A673 (cell line): ENCODE measurements around the gene NXPH3. TPM values are rescaled to one million over a fixed set of nuclear protein-coding genes. Genes with fewer than 3 reads are reported as not detected.

Source experiments
- BruUV-seq: library from RNA; stranded (reverse); fragments of 400-500 nt; replicated peaks from 2 replicates; lab custom pipeline; 2021; lab: Mats Ljungman, UMichigan
- CTCF ChIA-PET: fragments of 300-600 bp; sonication (Branson Sonifier 250); formaldehyde crosslinking; loops from one replicate; lab custom pipeline; 2022; ENCODE audit warnings: antibody characterized with exemption; lab: Charles Lee
- POLR2A ChIA-PET: fragments of 300-600 bp; sonication (Branson Sonifier 250); formaldehyde crosslinking; loops from one replicate; lab custom pipeline; 2022; ENCODE audit warnings: antibody characterized with exemption; ENCODE audit not compliant: low non-redundant PET; lab: Charles Lee
- DNase-seq: peaks from one replicate; pipeline ENCODE4 v3.0.0-alpha.2; 2015; ENCODE audit warnings: low spot score
- H3K27ac ChIP-seq: fragments of 200-600 bp; sonication (generic); 2 replicates; pipeline ENCODE4 v1.5.1; 2016; ENCODE audit warnings: mixed run types, low read depth, mild to moderate bottlenecking, mixed read lengths, antibody characterized with exemption, low read length; ENCODE audit not compliant: poor library complexity, severe bottlenecking
- H3K27me3 ChIP-seq: fragments of 200-600 bp; sonication (generic); replicated peaks from 2 replicates; pipeline ENCODE4 v1.6.1; 2017; ENCODE audit warnings: mixed run types, low read depth, mild to moderate bottlenecking, mixed read lengths, antibody characterized with exemption, low read length; ENCODE audit not compliant: insufficient read depth, poor library complexity
- H3K36me3 ChIP-seq: fragments of 200-600 bp; sonication (generic); 2 replicates; pipeline ENCODE4 v1.6.1; 2016; ENCODE audit warnings: mixed run types, mild to moderate bottlenecking, mixed read lengths, antibody characterized with exemption, low read length; ENCODE audit not compliant: insufficient read depth, poor library complexity, severe bottlenecking
- H3K4me1 ChIP-seq: fragments of 200-600 bp; sonication (generic); 2 replicates; pipeline ENCODE4 v1.6.1; 2017; ENCODE audit warnings: mixed run types, mild to moderate bottlenecking, mixed read lengths, antibody characterized with exemption, low read length; ENCODE audit not compliant: insufficient read depth, poor library complexity, severe bottlenecking
- H3K4me3 ChIP-seq: fragments of 200-600 bp; sonication (generic); 2 replicates; pipeline ENCODE4 v1.5.1; 2016; ENCODE audit warnings: low read depth, mixed run types, mild to moderate bottlenecking, mixed read lengths, low read length; ENCODE audit not compliant: poor library complexity, severe bottlenecking
- H3K9me3 ChIP-seq: fragments of 200-600 bp; sonication (generic); 2 replicates; pipeline ENCODE4 v1.6.1; 2016; ENCODE audit warnings: mixed run types, low read depth, mild to moderate bottlenecking, mixed read lengths, antibody characterized with exemption, low read length; ENCODE audit not compliant: poor library complexity, severe bottlenecking
- CTCF ChIP-seq: fragments of 300-800, 200-600 bp; sonication (generic); conservative IDR thresholded peaks from 2 replicates; pipeline ENCODE4 v1.5.1; 2017; ENCODE audit warnings: low read depth, mild to moderate bottlenecking, antibody characterized with exemption, low read length, moderate library complexity, mixed read lengths
- EZH2 ChIP-seq: fragments of 200-600 bp; sonication (generic); IDR thresholded peaks from 2 replicates; pipeline ENCODE4 v1.6.1; 2017; ENCODE audit warnings: borderline replicate concordance, low read depth, mild to moderate bottlenecking, mixed read lengths, antibody characterized with exemption, low read length; ENCODE audit not compliant: poor library complexity, severe bottlenecking
- intact Hi-C: fragments of 100-400 bp; cut with micrococcal nuclease; formaldehyde crosslinking; loops from one replicate; pipeline ENCODE4 v1.10.0; 2022; ENCODE audit not compliant: unreplicated experiment
- total RNA-seq: library from RNA; stranded (reverse); gene quantifications from 2 replicates; pipeline ENCODE4 v1.2.3, GENCODE V29; 2021

NXPH3 gene
- total RNA-seq, 1 experiment from 2014 or later = 0.21 TPM

- POLR2A ChIA-PET = no interaction called here
- no TSS peak for BruUV-seq
Measured at GRCh38 chr17:49570540-49571242, 5.0 kb upstream of the NXPH3 start.

GRCh38 chr17:49571283-49571682 is 4.4 kb upstream of the NXPH3 start:
- no peak for DNase-seq
- CTCF ChIA-PET = interaction anchor here (0.7 to 1.2 kb wide), 5 partner anchors 10 to 425 kb away, joined by 3 to 4 read pairs (median 3); no protein-coding TSS in a partner anchor
- no peak overlapping the region for H3K4me3 ChIP-seq
- no peak overlapping the region for H3K27ac ChIP-seq
- no TSS peak for BruUV-seq
- TF ChIP-seq EZH2 (no peak), CTCF (no peak)
- no peaks in the 10 kb centered on the region for H3K9me3 ChIP-seq
- no peaks in the 10 kb centered on the region for H3K36me3 ChIP-seq
- H3K27me3 ChIP-seq = peaks cover 4% of the 10 kb centered on the region
- intact Hi-C loops = no loop called here
- no peaks in the 10 kb centered on the region for H3K4me1 ChIP-seq
- POLR2A ChIA-PET = no interaction called here

More at GRCh38 chr17:49570540-49571242, 5.0 kb upstream of the NXPH3 start:
- Histone ChIP-seq H3K4me3 (no peak overlapping the region), H3K4me1 (peaks cover 3% of the 10 kb centered on the region), H3K27ac (no peak overlapping the region), H3K9me3 (no peaks in the 10 kb centered on the region), H3K36me3 (no peaks in the 10 kb centered on the region), H3K27me3 (peaks cover 4% of the 10 kb centered on the region)
- TF ChIP-seq EZH2 (no peak), CTCF (no peak)
- CTCF ChIA-PET = interaction anchor here (0.5 to 1.9 kb wide), 8 partner anchors 9 to 427 kb away, joined by 3 to 7 read pairs (median 3); no protein-coding TSS in a partner anchor
- no peak for DNase-seq
- intact Hi-C loops = no loop called here

GRCh38 chr17:49571764-49572163 is 3.9 kb upstream of the NXPH3 start:
- no TSS peak for BruUV-seq
- TF ChIP-seq CTCF = no peak
- no peak for TF ChIP-seq EZH2
- intact Hi-C loops = no loop called here
- H3K4me3 ChIP-seq = no peak overlapping the region
- no peak for DNase-seq
- no peak overlapping the region for H3K27ac ChIP-seq
- CTCF ChIA-PET = interaction anchor here (0.6 to 1.2 kb wide), 5 partner anchors 9 to 425 kb away, joined by 3 to 12 read pairs (median 3); no protein-coding TSS in a partner anchor
- H3K36me3 ChIP-seq = no peaks in the 10 kb centered on the region
- H3K4me1 ChIP-seq = peaks cover 5% of the 10 kb centered on the region
- POLR2A ChIA-PET = no interaction called here
- H3K27me3 ChIP-seq = peaks cover 5% of the 10 kb centered on the region
- H3K9me3 ChIP-seq = no peaks in the 10 kb centered on the region
